IMR-90 (cell line): ENCODE data around the gene FAM83C.

Source experiments
- BHLHE40 ChIP-seq: fragments of 150-350 bp; IDR thresholded peaks from 2 replicates; pipeline ENCODE4 v1.6.1; 2016; ENCODE audit warnings: mild to moderate bottlenecking, low read depth, low read length
- CHD1 ChIP-seq: IDR thresholded peaks from 2 replicates; pipeline ENCODE4 v1.6.1; 2012; ENCODE audit warnings: low read depth, low read length, improper control_type of control experiment
- MAFK ChIP-seq: IDR thresholded peaks from 2 replicates; pipeline ENCODE4 v1.6.1; 2012; ENCODE audit warnings: low read depth, low read length, improper control_type of control experiment
- MAZ ChIP-seq: IDR thresholded peaks from 2 replicates; pipeline ENCODE4 v1.6.1; 2012; ENCODE audit warnings: low read depth, mild to moderate bottlenecking, low read length, improper control_type of control experiment, moderate library complexity, borderline replicate concordance
- MXI1 ChIP-seq: IDR thresholded peaks from 2 replicates; pipeline ENCODE4 v1.6.1; 2012; ENCODE audit warnings: low read depth, mild to moderate bottlenecking, low read length, moderate library complexity, borderline replicate concordance
- NFE2L2 ChIP-seq: fragments of 150-350 bp; IDR thresholded peaks from 2 replicates; pipeline ENCODE4 v1.6.1; 2016; ENCODE audit warnings: low read depth, mild to moderate bottlenecking, low read length
- POLR2A ChIP-seq: IDR thresholded peaks from 2 replicates; pipeline ENCODE4 v1.6.1; 2012; ENCODE audit warnings: mild to moderate bottlenecking, low read depth, low read length
- RCOR1 ChIP-seq: IDR thresholded peaks from 2 replicates; pipeline ENCODE4 v1.6.1; 2012; ENCODE audit warnings: mild to moderate bottlenecking, low read length, improper control_type of control experiment; ENCODE audit not compliant: insufficient replicate concordance
- RFX5 ChIP-seq: IDR thresholded peaks from 2 replicates; pipeline ENCODE4 v1.8.0; 2012; ENCODE audit warnings: low read depth, mild to moderate bottlenecking, low read length, moderate library complexity
- TF ChIP-seq, protein P1 (sequence below): conservative IDR thresholded peaks from 2 replicates; pipeline ENCODE4 v1.5.1; 2012; ENCODE audit warnings: mild to moderate bottlenecking, low read depth, low read length, improper control_type of control experiment
- TF ChIP-seq, protein P2 (sequence below): fragments of 150-350 bp; IDR thresholded peaks from 2 replicates; pipeline ENCODE4 v1.6.1; 2017; ENCODE audit warnings: mild to moderate bottlenecking, antibody characterized with exemption, low read length, low read depth

DNA sequence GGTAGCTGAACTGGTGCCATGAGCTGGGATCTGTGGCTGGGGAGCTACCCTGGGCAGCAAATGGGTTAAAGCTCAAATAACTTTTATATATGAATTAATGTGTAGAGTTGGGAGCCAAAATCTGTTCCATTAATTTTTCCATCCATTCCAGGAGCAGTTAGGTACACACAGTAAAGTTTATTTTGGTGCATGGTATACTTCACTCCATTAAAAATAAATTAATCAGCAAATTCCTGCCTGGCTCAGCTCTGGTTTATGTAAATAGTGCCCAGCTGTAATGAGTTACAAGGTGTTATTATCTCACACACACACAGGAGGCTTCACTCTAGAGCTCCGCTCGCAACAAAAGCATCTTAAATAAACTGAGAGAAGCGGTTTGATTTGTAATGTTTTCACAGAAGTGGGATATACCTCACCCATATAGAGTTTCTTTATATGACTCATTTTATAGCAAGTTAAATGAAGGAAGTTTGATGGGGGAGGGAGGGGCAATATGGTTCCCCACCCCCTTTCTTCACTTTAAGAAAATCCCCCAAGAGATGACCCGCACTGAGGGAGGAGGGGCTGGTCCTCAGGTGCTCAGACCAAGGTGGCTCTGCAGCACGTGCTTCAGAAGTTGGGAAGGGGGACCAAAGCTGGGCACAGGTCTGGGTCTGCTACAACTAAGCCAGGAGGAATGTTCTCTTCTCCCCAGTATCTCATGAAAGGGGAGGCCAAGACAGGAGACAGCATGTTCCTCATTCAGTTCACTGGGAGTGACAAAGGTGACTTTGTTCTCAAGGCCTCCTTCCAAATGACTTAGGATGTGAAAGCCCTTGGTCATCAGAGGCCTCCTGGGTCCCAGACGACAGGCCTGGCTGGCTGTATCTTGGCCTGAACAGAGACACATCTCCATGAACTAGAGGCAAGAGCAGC is 10.5 kb upstream of the FAM83C start:
- TF ChIP-seq, protein P1, sequence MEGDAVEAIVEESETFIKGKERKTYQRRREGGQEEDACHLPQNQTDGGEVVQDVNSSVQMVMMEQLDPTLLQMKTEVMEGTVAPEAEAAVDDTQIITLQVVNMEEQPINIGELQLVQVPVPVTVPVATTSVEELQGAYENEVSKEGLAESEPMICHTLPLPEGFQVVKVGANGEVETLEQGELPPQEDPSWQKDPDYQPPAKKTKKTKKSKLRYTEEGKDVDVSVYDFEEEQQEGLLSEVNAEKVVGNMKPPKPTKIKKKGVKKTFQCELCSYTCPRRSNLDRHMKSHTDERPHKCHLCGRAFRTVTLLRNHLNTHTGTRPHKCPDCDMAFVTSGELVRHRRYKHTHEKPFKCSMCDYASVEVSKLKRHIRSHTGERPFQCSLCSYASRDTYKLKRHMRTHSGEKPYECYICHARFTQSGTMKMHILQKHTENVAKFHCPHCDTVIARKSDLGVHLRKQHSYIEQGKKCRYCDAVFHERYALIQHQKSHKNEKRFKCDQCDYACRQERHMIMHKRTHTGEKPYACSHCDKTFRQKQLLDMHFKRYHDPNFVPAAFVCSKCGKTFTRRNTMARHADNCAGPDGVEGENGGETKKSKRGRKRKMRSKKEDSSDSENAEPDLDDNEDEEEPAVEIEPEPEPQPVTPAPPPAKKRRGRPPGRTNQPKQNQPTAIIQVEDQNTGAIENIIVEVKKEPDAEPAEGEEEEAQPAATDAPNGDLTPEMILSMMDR = no peak
- TF ChIP-seq POLR2A (no peak), MXI1 (no peak), RFX5 (no peak), MAZ (no peak), MAFK (peak; percentile 54; the same call in 1 of the 2 replicates), BHLHE40 (no peak), RCOR1 (no peak), CHD1 (no peak), NFE2L2 (no peak)
- TF ChIP-seq, protein P2, sequence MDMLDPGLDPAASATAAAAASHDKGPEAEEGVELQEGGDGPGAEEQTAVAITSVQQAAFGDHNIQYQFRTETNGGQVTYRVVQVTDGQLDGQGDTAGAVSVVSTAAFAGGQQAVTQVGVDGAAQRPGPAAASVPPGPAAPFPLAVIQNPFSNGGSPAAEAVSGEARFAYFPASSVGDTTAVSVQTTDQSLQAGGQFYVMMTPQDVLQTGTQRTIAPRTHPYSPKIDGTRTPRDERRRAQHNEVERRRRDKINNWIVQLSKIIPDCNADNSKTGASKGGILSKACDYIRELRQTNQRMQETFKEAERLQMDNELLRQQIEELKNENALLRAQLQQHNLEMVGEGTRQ = no peak
